ENCODE data around the gene SAMHD1.
"Not testable (repeated sequence)": the region's sequence is repeated elsewhere in the genome, so short reads cannot be mapped to it uniquely, and the experiment has no call there.

SAMHD1 gene

DNA sequence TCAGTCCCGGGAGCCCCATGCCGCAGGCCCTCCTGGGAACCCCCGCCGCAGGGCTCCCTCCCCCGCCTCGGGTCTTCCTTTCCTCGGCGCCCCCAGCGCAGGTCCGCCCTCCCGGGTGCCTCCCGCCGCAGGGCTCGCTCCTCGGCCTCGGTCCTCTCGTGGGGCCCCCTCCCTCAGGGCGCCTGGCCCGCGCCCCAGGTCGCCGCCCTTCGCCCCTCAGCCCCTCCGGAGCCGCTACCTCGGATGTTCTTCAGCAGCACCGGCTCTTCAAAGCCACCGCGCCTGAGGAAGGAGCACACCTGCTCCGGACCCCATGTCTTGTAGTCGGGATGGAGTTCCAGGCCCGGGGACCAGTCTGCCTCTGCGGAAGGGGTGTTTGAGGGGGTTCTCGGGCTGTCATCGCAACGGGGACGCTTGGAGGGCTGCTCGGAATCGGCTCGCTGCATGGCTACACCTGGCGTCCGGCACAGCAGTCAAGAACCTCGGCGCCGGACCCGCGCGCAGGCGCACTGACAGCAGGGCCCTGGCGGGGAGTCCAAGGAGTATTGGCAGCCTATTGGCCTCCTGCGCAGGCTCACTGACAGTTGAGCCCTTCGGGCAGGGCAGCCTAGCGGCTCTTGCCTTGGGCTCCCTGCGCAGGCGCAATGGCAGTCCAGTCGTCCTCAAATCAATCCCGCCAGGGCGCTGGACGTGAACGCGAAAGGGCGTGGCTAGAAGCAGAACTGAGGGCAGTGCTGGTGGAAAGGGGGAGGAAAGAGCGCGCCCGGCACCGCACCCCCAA lies at the start of gene SAMHD1:
Gene SAMHD1 (minus strand): TSS at position 511 of the 781 bp plus-strand sequence. CDS start 65 bp downstream, at position 446.
- peak; percentile 97 to 99 for DNase-seq

GRCh38 chr20:37000171-37000570 lies 48.7 kb upstream of the SAMHD1 start:
- DNase-seq, result not testable (repeated sequence)

- DNase-seq, result no peak
Observed at GRCh38 chr20:36998652-36999051, 47.1 kb upstream of the SAMHD1 start.

GRCh38 chr20:36997121-36997520 lies 45.6 kb upstream of the SAMHD1 start:
- no peak for DNase-seq

DNA sequence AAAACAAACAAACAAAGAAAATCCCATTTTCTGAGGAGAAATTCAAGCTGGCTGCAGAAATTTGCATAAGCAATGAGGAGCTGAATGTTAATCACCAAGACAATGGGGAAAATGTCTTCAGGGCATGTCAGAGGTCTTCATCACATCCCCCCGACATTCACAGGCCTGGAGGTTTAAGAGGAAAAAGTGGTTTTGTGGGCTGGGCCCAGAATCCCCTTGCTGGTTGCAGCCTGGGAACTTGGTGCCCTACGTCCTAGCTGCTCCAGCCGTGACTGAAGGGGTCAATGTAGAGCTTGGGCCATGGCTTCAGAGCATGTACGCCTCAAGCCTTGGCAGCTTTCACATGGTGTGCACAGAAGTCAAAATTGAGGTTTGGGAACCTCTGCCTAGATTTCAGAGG lies 42.7 kb upstream of the SAMHD1 start:
- not testable (repeated sequence) for DNase-seq

- DNase-seq, result no peak
Observed at GRCh38 chr20:36992802-36993334, 41.4 kb upstream of the SAMHD1 start.

DNA sequence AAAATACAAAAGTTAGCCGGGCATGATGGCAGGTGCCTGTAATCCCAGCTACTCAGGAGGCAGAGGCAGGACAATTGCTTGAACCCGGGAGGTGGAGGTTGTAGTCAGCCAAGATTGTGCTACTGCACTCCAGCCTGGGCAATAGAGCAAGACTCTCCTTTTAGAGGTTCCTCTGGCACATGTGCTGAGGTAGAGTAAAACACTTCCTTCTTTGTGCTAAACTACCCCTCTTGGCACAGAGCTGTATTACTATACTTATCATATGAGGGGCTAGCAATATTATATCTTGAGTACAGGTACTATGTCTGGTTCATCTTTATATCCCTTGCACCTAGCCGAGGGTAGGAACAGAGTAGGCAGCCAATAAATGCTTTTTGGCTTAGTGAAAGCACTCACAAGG lies 40.2 kb upstream of the SAMHD1 start:
- DNase-seq, result no peak

- DNase-seq, result peak; percentile 68 to 76
Observed at GRCh38 chr20:36989797-36990196, 38.3 kb upstream of the SAMHD1 start.

DNA sequence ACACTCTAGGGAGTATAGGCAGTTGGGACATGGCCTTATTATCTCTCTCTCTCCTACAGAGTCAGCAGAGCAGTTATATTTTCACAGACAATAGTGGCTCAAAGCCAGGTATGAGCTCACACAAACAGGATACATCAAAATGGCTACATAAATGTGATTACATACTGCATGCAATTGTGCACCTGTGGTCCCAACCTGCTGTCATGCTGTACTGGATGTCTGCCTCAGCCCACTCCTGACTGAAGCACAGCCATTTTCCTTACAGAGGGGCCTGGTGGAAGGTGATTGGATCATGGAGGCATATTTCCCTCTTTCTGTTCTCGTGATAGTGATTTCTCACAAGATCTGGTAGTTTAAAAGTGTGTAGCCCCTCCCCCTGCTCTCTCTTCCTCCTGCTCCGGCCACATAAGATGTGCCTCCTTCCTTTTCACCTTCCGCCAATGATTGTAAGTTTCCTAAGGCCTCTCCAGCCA lies 37.0 kb upstream of the SAMHD1 start:
- peak in 1 of 2 donors; percentile 26 for DNase-seq

GRCh38 chr20:36984257-36984638 lies 32.7 kb upstream of the SAMHD1 start:
- DNase-seq, result no peak

- no peak for DNase-seq
Observed at GRCh38 chr20:36975099-36975818, 23.8 kb upstream of the SAMHD1 start.

DNA sequence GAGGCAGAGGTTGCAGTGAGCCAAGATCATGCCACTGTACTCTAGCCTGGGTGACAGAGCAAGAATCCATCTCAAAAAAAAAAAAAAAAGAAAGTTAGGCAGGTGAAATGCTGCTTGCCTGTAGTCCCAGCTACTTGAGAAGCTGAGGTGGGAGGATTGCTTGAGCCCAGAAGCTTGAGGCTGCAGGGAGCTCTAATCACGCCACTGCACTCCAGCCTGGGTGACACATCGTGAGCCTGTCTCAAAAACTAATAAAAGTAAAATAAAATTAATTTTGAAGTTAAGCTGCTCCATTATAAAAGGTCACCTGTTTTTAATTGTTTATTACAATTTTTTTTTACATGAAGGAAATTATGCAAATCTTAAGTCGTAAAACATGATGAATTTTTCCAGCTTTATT lies 23.2 kb upstream of the SAMHD1 start:
- no peak for DNase-seq

DNA sequence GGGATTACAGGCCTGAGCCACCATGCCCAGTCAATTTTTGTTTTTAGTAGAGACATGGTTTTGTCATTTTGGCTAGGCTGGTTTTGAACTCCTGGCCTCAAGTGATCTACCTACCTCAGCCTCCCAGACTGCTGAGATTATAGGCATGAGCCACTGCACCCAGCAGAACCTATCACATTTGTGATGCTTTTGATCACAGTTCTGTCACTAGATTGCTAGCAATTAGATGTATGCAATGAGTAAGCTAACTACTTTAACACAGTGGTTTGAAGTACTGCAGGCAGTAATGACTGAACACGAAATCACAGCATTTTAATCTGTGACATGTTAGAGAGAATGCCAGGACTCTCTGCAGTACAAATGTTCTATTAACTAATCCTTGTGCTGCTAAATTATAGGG lies 19.6 kb upstream of the SAMHD1 start:
- DNase-seq, result no peak

GRCh38 chr20:36969478-36970186 lies 18.1 kb upstream of the SAMHD1 start:
- peak; percentile 22 to 59 for DNase-seq

- DNase-seq, result peak; percentile 72 to 86
Observed at GRCh38 chr20:36969051-36969450, 17.5 kb upstream of the SAMHD1 start.

- DNase-seq, result no peak
Observed at GRCh38 chr20:36967636-36968035, 16.1 kb upstream of the SAMHD1 start.

GRCh38 chr20:36966965-36967364 lies 15.5 kb upstream of the SAMHD1 start:
- not testable (repeated sequence) for DNase-seq

GRCh38 chr20:36962354-36962941 lies 10.9 kb upstream of the SAMHD1 start:
- not testable (repeated sequence) for DNase-seq

- DNase-seq, result no peak
Observed at GRCh38 chr20:36959242-36959641, 7.7 kb upstream of the SAMHD1 start.

DNA sequence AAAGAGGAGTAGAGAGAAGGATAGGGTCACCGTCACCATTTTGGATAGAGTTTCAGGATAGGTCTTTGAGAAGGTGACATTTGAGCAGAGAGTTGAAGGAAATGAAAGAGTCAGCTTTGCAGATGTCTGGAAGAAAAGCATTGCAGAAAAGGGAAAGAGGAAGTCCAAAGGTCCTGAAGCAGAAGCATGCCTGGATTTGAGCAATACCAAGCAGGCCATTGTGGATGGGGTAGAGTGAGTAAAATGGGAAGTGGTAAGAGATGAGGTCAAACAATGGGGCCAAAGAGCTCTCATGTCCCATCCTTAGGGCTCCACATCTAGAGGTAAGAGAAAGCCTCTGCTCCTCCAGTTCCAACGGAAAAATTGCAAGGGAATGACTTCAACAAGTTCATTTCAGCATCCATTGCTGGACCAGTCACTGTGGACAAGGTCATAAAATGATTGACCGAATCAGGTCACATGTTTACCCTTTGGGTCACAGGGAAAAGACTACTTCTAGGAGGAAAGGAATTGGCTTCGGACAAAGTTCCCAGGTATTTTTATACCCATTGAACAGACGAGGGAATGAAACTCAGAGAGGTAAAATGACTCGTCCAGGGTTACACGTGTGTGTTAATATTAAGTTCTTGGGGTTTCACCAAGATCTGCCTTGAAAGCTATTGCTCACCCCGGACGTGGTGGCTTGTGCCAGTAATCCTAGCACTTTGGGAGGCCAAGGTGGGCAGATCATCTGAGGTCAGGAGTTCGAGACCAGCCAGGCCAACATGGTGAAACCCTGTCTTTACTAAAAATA lies 6.6 kb upstream of the SAMHD1 start:
- DNase-seq, result peak; percentile 83 to 94

- DNase-seq, result no peak
Observed at GRCh38 chr20:36956674-36957073, 5.2 kb upstream of the SAMHD1 start.

DNA sequence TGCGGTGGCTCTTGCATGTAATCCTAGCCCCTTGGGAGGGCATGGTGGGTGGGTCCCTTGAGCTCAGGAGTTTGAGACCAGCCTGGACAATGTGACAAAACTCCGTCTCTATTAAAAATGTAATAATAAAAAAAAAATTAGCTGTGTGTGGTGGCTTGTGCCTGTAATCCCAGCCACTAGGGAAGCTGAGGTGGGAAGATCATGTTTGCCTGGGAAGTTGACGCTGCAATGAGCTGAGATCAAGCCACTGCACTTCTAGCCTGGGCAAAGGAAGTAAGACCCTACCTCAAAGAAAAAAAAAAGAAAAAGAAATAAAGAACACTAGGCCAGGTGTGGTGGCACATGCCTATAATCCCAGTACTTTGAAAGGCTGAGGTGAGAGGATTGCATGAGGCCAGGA lies 4.5 kb upstream of the SAMHD1 start:
- peak in 1 of 2 donors; percentile 20 for DNase-seq
